Globus pallidus (tissue), 1 donor: ENCODE measurements around the gene CCDC171.
A peak's percentile ranks its signal among the peaks of the same experiment; 100 is the strongest.

Experiments used
- DNase-seq: peaks from one replicate; pipeline ENCODE4 v3.0.0-alpha.2; 2015; ENCODE audit warnings: low spot score

CCDC171 gene

GRCh38 chr9:15882883-15883282 is 330.0 kb downstream of the CCDC171 start:
- no peak for DNase-seq

DNA sequence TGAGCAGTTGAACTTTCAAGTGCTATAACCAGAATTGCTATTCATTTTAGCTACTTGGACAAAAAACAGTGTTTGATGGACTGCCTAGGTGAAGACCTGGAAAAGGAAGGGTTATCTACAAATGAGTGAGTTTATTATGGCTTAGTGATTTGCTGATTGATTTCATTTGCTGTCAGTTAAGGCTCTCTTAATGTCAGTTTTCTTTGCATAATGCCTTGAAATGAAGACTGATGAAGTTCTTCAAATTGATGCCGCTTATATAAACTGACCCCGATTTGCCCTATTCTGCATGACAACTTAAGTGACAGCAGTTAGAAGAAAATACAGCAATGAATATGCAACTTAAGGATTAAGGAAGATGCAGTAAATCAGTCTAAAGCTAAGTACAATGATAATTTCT is 332.6 kb downstream of the CCDC171 start:
- DNase-seq, result no peak

GRCh38 chr9:15889555-15889954 is 336.7 kb downstream of the CCDC171 start:
- DNase-seq, result no peak

DNA sequence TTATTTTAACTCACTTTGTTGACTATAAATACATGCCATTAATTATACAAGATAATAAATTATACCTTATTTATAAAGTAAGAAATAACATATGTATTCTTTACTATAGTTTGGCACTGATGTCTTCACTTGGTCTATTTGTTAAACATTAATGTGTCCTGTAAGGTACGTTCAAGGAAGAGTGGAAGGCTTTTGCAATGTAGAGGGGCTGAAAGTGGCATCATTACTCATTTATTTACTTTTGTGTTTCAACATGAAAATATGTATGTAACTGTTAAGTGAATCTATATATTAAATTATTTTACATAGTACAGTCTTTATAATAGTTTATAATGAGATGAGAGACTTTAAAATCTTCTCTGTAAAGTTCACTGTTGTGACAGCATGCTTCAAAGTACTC is 348.7 kb downstream of the CCDC171 start:
- DNase-seq, result no peak

DNA sequence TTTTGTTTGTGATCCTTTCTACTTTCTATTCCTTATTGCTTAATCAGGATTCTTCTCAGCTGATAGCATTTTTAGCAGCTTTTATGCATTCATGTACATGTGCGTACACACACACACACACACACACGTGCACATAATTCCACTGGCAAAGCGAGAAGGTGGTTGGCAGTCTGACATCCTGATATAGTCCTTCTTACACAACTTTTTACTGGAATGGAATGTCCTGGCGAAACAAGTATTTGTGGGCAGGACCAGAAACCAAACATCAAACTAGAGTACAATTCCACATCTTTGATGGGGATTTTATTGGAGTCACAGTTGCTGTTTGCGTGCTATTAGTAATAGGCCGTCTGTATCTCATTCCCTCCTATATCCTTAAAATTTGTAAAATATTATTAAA is 356.5 kb downstream of the CCDC171 start:
- no peak for DNase-seq

- no peak for DNase-seq
These were observed 362.9 kb downstream of the CCDC171 start for GRCh38 chr9:15915711-15916110.

DNA sequence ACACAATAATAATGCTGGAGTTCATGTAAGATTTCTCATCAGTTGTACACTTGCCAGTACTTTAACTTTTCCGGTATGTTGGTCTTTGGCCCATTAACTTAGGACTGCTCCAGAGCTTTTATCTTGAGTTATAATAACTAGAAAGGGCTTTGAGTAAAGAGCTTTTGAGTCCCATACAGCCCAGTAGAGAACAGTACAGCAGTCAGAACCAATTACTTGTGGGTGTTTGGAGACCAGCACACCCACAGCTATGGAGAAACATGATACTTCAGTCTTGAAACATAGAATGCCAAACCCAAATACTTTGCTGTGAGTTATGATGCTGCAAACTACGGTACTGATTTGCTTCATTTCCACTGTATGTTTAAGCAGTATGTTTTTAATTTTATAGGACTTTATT is 374.3 kb downstream of the CCDC171 start:
- DNase-seq, result no peak

- no peak for DNase-seq
These were observed 382.9 kb downstream of the CCDC171 start for GRCh38 chr9:15935661-15936305.

DNA sequence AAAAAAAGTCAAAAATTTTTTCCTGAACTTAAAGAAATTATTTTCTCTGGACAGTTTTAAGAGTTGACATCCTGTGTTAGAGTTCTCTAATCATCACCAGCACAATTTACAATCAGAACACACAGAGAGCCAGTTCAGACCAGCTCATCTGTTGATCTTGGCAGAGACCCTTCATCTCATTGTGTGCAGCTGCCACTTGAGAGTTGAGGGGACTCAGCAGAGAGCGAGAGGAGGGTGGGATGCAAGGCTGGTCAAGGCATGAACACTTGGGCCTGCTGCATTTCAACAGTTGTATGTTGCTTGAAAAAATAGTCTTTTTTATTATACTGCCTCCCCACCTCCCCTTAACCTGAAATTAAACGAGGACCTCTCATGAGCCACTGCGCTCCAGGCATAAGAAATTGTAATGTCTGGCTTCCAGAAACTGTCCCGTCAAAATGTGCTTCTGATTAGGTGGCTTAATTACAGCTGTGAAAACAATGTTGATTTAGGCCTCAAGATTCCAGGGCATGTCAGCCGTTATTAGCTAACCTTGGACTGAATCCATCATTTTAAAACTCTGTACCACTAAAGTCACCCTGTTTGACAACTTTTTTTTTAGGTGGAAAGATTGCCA is 383.6 kb downstream of the CCDC171 start:
- peak; percentile 6 for DNase-seq

DNA sequence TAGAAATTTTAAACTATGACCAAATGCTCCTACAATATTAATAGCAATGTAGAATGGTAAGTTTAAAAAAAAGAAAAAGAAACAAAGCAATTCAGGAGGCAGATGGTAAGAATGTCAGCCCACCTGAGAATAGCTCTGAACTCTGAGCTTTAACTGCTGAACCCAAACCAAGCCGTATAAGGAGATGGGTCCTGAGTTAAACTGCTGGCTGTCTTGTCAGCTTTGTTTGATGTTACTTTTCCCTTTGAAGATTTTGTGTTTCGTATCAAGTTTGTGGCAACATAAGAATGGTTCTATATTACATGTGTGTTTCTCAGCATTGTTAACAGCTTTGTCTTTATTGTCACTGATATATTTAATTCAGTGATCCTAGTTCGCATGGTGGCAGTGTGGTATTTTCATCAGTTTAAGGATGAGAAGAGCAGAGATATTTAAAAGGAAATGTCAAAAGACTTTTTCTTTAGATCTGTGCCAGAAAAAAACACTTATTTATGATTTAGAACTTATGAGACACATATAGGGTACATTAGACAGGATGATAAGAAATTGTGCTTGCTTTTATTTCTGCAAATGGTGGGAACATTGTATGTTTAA is 390.1 kb downstream of the CCDC171 start:
- DNase-seq, result no peak

- DNase-seq, result no peak
These were observed 391.5 kb downstream of the CCDC171 start for GRCh38 chr9:15944341-15944740.

DNA sequence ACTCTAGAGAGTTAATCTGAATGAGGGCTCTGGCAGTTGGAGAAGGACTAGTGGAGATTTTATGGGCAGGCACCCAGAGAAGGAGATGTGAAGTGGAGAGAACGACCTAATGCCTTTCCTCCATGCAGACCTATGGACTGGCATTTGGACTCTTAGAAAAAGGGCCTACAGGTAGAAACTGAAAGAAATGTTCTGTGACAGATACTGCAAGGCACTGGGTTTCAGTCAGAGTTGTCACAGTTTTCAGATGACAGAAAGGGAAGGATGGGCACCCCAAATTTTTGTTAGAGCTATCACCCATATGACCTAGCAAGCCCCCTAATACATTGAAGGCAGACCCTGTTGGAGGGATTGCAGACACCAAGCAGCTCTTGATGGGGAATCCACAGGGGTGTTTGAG is 406.8 kb downstream of the CCDC171 start:
- no peak for DNase-seq

DNA sequence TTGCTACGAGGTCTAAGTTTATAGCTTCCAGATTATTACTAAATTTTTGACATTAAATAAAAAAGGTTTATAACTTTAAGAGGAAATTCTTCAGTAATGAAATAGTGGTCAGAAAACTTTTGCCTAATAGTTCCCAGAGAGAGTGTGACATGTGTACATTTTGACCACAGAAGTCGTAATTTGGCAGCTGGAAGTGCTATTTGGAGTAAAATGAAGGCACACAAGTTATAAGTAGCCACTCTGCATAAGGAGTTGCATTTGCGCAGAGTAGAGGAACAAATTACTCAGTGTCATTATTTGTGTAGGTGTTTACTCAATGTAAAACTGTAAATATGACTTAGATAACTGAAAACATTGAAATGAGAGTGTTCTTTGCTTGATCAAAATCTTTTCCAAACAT is 408.4 kb downstream of the CCDC171 start:
- DNase-seq, result no peak

GRCh38 chr9:15965246-15965745 is 412.5 kb downstream of the CCDC171 start:
- DNase-seq, result no peak

- DNase-seq, result no peak
These were observed 413.6 kb downstream of the CCDC171 start for GRCh38 chr9:15966471-15966870.

DNA sequence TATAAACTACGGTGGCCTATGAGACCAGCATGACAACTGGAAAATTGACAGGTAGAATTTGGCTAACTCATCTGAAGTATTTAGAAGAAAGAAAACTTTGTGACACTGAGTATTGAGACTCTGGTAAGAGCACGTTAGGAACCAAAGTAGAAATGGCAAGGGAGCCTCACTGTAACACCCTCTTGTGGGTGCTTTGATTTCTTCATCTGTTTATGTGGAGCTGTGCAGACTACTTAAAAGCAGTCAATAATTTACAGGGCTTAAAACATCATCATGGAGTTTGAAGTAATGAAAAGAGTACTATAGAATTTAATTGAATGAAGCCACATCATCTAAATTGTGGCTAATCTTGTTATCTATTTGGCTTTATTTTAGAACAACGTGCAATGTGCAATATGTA is 414.2 kb downstream of the CCDC171 start:
- DNase-seq, result no peak

DNA sequence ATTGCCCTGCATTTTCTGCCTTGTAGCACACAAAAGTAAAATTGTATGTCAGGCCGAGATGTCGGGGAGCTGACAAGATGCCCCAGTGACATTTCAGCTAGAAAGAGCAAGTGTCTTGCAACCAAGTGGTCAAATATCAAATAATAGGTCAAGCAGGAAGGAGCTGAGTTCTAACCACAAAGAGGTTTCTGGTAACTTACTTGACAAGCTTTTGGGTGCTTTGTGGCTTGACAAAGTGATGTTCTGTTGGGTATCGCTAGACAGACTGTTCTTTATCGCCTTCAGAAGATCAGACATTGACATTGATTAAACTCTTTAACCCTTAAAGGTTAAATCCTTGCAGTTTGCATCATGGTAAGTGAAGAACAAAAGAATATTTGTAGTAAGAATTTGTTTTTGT is 419.9 kb downstream of the CCDC171 start:
- no peak for DNase-seq

GRCh38 chr9:15975101-15975778 is 422.4 kb downstream of the CCDC171 start:
- DNase-seq, result no peak

GRCh38 chr9:15977438-15977837 is 424.6 kb downstream of the CCDC171 start:
- no peak for DNase-seq

DNA sequence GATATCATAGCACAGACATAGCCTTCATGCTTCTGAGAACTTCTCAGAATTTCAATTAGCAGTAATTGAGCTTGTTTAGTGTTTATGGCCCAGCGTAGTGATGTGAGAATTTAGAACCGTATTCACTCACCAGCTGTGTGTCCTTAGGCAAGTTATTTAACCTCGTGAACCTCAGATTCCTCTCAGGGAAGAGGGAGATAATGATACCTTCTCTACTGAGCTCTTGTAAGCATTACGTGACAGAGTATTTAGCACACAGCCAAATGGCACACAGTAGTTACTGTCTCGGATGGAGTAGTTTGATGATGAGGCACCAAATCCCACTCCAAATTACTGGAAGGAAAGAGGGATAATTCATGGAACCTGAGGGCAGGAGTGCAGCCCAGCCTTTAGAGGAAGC is 429.3 kb downstream of the CCDC171 start:
- no peak for DNase-seq

- no peak for DNase-seq
These were observed 446.8 kb downstream of the CCDC171 start for GRCh38 chr9:15999422-16000339.

DNA sequence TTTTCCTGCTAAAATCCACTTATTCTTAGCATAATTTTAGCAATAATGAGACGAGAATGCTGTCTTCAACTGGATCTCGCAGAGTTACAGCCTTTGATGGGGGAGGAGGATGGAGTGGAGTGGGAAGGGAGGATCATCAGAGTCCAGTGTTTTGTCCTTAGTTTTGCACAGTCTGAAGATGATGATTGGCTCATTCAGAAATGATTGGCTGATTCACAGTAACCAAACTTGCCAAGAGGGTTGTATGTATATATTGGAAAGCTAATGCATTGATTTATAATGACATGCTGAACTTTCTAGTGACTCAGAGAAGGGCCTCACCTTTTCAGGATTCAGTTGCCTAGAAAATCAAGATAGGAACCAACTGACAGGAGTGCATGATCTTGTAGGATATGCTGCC is 448.0 kb downstream of the CCDC171 start:
- DNase-seq, result no peak
